GM12872 (cell line): ENCODE measurements around the gene MDM2.

Source experiments
- TF ChIP-seq, protein P1 (sequence below): IDR thresholded peaks from 3 replicates; pipeline ENCODE4 v1.5.1; 2011; ENCODE audit warnings: low read depth, mild to moderate bottlenecking, low read length, moderate library complexity; ENCODE audit not compliant: insufficient read depth

MDM2 gene

DNA sequence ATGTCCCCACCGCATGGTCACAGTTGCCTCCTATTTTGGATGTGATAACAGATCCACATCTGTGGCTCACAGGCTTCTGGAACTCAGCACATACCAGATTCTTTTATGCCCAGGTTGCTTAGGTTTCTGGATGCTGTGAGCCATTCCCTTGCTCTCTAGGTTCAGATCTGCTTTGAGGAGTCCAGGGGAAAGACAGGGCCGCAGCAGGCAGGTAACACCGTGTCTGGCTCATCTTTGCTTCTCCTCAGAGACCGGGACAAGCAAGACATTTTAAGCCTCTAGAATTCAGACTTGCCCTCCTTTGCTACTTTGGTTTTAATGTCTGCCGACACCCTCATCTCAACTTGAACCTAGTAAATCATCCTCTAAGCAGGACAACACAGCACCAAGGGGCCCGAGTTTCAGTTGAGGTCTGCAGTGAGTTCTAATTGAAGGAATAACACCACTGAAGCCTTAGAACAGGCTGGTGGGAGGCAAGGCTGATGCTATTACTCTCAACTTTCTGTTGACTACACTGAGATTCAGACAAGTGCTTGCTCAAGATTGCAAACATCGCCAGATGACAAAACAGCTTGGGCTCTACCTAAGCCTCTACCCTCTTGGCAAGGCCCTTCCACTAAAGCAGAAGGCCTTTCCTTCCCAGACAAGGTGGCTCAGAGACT, 55.3 kb downstream of the MDM2 start:
- TF ChIP-seq, protein P1, sequence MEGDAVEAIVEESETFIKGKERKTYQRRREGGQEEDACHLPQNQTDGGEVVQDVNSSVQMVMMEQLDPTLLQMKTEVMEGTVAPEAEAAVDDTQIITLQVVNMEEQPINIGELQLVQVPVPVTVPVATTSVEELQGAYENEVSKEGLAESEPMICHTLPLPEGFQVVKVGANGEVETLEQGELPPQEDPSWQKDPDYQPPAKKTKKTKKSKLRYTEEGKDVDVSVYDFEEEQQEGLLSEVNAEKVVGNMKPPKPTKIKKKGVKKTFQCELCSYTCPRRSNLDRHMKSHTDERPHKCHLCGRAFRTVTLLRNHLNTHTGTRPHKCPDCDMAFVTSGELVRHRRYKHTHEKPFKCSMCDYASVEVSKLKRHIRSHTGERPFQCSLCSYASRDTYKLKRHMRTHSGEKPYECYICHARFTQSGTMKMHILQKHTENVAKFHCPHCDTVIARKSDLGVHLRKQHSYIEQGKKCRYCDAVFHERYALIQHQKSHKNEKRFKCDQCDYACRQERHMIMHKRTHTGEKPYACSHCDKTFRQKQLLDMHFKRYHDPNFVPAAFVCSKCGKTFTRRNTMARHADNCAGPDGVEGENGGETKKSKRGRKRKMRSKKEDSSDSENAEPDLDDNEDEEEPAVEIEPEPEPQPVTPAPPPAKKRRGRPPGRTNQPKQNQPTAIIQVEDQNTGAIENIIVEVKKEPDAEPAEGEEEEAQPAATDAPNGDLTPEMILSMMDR, result no peak

GRCh38 chr12:68863886-68864454, 56.0 kb downstream of the MDM2 start:
- TF ChIP-seq, protein P1, result peak; percentile 40; the same call in 2 of the 3 replicates

DNA sequence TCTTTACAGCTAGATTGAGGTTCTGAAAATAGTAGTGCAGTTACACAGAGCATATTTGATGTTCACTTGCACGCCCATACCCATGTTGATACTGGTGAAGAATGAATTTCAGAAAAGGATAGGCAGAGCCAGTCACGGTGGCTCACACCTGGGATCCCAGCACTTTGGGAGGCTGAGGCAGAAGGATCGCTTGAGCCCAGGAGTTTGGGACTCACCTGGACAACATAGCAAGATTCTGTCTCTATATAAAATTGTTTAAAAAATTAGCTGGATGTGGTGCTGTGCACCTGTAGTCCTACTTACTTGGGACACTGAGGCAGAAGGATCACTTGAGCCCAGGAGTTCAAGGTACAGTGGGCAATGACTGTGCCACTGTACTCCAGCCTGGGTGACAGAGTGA, 56.6 kb downstream of the MDM2 start:
- TF ChIP-seq, protein P1, result no peak

- TF ChIP-seq, protein P1, result no peak
These were observed 57.6 kb downstream of the MDM2 start for GRCh38 chr12:68865399-68866164.

DNA sequence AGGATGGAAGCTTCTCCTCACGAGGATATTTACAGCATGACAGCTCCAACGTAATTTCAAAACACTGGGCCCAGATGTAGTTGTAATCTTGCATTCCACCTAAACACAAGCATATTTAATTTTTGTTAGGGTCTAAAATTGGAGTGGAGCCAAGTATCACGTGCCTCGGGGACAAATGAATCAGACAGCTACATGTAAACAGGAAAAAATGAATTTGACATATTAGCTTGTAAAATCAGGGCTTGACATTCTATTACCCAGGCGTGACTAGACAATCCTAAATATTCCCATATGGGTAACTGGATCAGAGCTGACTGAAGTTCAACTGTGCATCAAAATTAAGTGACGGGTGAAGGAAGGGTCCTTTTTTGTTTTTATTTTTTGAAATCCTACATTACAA, 59.0 kb downstream of the MDM2 start:
- TF ChIP-seq, protein P1, result no peak

GRCh38 chr12:68867606-68868005, 59.6 kb downstream of the MDM2 start:
- TF ChIP-seq, protein P1, result no peak

DNA sequence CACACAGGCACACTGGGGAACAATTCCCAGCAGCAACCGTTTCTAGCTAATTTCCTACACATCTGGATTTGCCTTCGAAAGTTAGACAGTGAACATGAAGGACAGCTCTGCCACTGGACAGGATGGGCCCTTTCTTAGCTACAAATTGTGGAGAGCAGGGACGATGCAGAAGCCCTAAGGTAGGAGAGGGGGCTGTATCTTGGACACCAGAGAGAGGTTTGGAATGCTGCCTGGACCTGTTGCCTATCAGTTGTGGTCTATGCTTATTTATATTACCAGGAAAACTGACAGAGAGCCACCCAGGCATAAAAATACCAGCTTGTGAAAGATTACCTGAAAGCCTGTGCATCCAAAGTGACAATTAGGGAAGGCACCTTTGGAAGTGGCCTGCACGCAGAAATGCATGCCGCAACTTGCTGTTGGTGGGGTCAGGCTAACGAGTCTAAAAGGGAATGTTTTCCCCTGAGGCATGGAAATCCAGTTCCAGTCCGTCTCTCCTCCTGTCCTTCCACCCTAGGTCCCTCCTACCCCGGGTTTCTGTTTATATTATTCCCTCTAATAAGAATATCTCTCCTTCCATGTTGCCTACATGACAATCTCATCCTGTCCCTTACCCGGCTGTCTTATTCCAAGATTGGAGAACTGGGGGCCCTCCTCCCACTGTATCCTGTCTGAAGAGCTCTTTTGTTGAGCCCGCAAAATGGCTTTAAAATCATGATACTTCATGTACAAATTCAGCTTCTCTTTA, 60.2 kb downstream of the MDM2 start:
- TF ChIP-seq, protein P1, result no peak
